Lung (tissue), 12 donors: ENCODE results near the gene ZNF488. TPM values are rescaled to one million over a fixed set of nuclear protein-coding genes. Genes with fewer than 3 reads are reported as not detected.
A peak's percentile ranks its signal among the peaks of the same experiment; 100 is the strongest.

Experiments used
- ATAC-seq: fragments of 200-7000 bp; cut with Tn5 transposase; one replicate; pipeline ENCODE4 v1.9.1; 2020; ENCODE audit warnings: moderate number of reproducible peaks; ENCODE audit not compliant: insufficient read depth, low FRiP score
- DNase-seq, 3 donors: peaks; one replicate each; pipeline ENCODE4 v3.0.0-alpha.2; 2013 to 2017
- H3K27ac ChIP-seq, 2 donors: one replicate each; pipeline ENCODE4 v1.5.1; 2013; ENCODE audit warnings: mild to moderate bottlenecking in 2 of 2, moderate library complexity in 2 of 2, control low read depth in 1 of 2, inconsistent platforms in 1 of 2, low read depth in 1 of 2, low read length in 1 of 2
- H3K27me3 ChIP-seq, 3 donors: one replicate each; pipeline ENCODE4 v1.5.1; 2013; ENCODE audit warnings: low read length in 2 of 3; ENCODE audit not compliant: control insufficient read depth in 3 of 3, insufficient read depth in 3 of 3
- H3K36me3 ChIP-seq, 4 donors: one replicate each; pipeline ENCODE4 v1.5.1; 2013; ENCODE audit warnings: low read length in 4 of 4, mild to moderate bottlenecking in 1 of 4, moderate library complexity in 1 of 4; ENCODE audit not compliant: control insufficient read depth in 4 of 4, insufficient read depth in 4 of 4
- H3K4me1 ChIP-seq, 5 donors: one replicate each; pipeline ENCODE4 v1.5.1; 2013; ENCODE audit warnings: low read length in 5 of 5, mild to moderate bottlenecking in 2 of 5, moderate library complexity in 1 of 5; ENCODE audit not compliant: control insufficient read depth in 5 of 5, insufficient read depth in 5 of 5
- H3K4me3 ChIP-seq: one replicate; pipeline ENCODE4 v1.5.1; 2013; ENCODE audit warnings: mild to moderate bottlenecking, control low read depth, moderate library complexity
- H3K9ac ChIP-seq, 2 donors: one replicate each; pipeline ENCODE4 v1.5.1; 2013; ENCODE audit warnings: low read length in 2 of 2, control low read depth in 1 of 2; ENCODE audit not compliant: insufficient read depth in 1 of 2
- H3K9me3 ChIP-seq, 4 donors: one replicate each; pipeline ENCODE4 v1.5.1; 2013; ENCODE audit warnings: low read length in 3 of 4, mild to moderate bottlenecking in 1 of 4, moderate library complexity in 1 of 4; ENCODE audit not compliant: control insufficient read depth in 4 of 4, insufficient read depth in 3 of 4
- CTCF ChIP-seq: IDR thresholded peaks from 2 replicates; pipeline ENCODE4 v1.5.1; 2012; ENCODE audit warnings: mild to moderate bottlenecking; ENCODE audit errors: control extremely low read depth, extremely low read depth
- whole genome bisulfite sequencing, 2 donors: extraction: QIAGEN DNeasy Blood & Tissue Kit; methylation state at CpG; one replicate each; pipeline ENCODE4 v1.1.7; 2013; 5-methylcytosine and 5-hydroxymethylcytosine counted together
- polyA plus RNA-seq, 2 donors: library from polyadenylated mRNA; stranded (reverse); fragments of 200-250 nt; gene quantifications; one replicate each; pipeline ENCODE4 v1.2.1, GENCODE V29; 2013
- total RNA-seq, 2 donors: library from RNA; depleted of rRNA in 1 of 2; stranded (reverse); fragments of >200 nt in 1 of 2; gene quantifications; one replicate each; pipeline ENCODE4 v1.2.1, GENCODE V29; 2014 to 2021
- donor health status: control.
- donor health status: control.
- donor health status: Bipolar disorder and iron deficiency.
- donor health status: healthy.
- donor health status: DM: yes; HTN: yes; CAD: no.

ZNF488 gene
- total and polyA plus RNA-seq, 4 donors, result 0.15 to 0.64 (median 0.42) TPM

- no peak overlapping the region for H3K27ac ChIP-seq
- no peak for DNase-seq
- no peak for ATAC-seq
- no peaks in the 10 kb centered on the region for H3K27me3 ChIP-seq
- H3K4me1 ChIP-seq, result peaks cover 0 to 27% (median 13%) of the 10 kb centered on the region in 5 donors
- no peaks in the 10 kb centered on the region for H3K9me3 ChIP-seq
- WGBS, 2 donors, result 69 to 71% methylated on average over 11 of the region's 11 CpGs
- no peaks in the 10 kb centered on the region for H3K36me3 ChIP-seq
- H3K4me3 ChIP-seq, result no peak overlapping the region
- TF ChIP-seq CTCF, result no peak
- H3K9ac ChIP-seq, result no peak overlapping the region
These were observed 4.2 kb downstream of the ZNF488 start for GRCh38 chr10:47379901-47380300.

- Histone ChIP-seq H3K4me1 (peaks cover 0 to 29% (median 15%) of the 10 kb centered on the region in 5 donors), H3K4me3 (no peak overlapping the region), H3K9ac (no peak overlapping the region), H3K27me3 (no peaks in the 10 kb centered on the region), H3K36me3 (no peaks in the 10 kb centered on the region), H3K27ac (no peak overlapping the region), H3K9me3 (no peaks in the 10 kb centered on the region)
- no peak for DNase-seq
- no peak for ATAC-seq
- WGBS, 2 donors, result 79 to 81% methylated on average over 7 of the region's 7 CpGs
- no peak for TF ChIP-seq CTCF
These were observed 4.7 kb downstream of the ZNF488 start for GRCh38 chr10:47379445-47379785.

- no peak for ATAC-seq
- WGBS, 2 donors, result 81 to 83% methylated on average over 15 of the region's 15 CpGs
- H3K36me3 ChIP-seq, result no peaks in the 10 kb centered on the region
- peaks cover 0 to 30% (median 16%) of the 10 kb centered on the region in 5 donors for H3K4me1 ChIP-seq
- H3K27me3 ChIP-seq, result no peaks in the 10 kb centered on the region
- peak in 1 of 3 donors; percentile 4 for DNase-seq
- no peaks in the 10 kb centered on the region for H3K9me3 ChIP-seq
- H3K27ac ChIP-seq, result no peak overlapping the region
- no peak overlapping the region for H3K4me3 ChIP-seq
- no peak for TF ChIP-seq CTCF
- no peak overlapping the region for H3K9ac ChIP-seq
These were observed 5.3 kb downstream of the ZNF488 start for GRCh38 chr10:47378606-47379444.

GRCh38 chr10:47378183-47378510, 5.9 kb downstream of the ZNF488 start:
- H3K4me3 ChIP-seq, result no peak overlapping the region
- no peak for ATAC-seq
- 86 to 94% methylated on average over 4 of the region's 4 CpGs for WGBS, 2 donors

More at GRCh38 chr10:47378183-47378510, 5.9 kb downstream of the ZNF488 start:
- Histone ChIP-seq H3K9me3 (no peaks in the 10 kb centered on the region), H3K4me1 (peaks cover 0 to 24% (median 9%) of the 10 kb centered on the region in 5 donors), H3K9ac (no peak overlapping the region), H3K27ac (no peak overlapping the region), H3K36me3 (no peaks in the 10 kb centered on the region), H3K27me3 (no peaks in the 10 kb centered on the region)
- DNase-seq, result peak in 1 of 3 donors; percentile 7
- no peak for TF ChIP-seq CTCF
